Subcutaneous adipose tissue (tissue), 4 donors: ENCODE data around the gene CEP95. TPM values are rescaled to one million over a fixed set of nuclear protein-coding genes. Genes with fewer than 3 reads are reported as not detected.

Source experiments
- CTCF ChIP-seq: fragments of 450-650 bp; IDR thresholded peaks from one replicate; pipeline ENCODE4 v1.5.1; 2016; ENCODE audit warnings: low read depth, mild to moderate bottlenecking, control low read depth, antibody characterized with exemption, moderate library complexity
- total RNA-seq, 4 donors: library from RNA; depleted of rRNA; stranded (reverse); fragments of >200 nt; gene quantifications; one replicate each; pipeline ENCODE4 v1.1.0, GENCODE V29; 2016

CEP95 gene
- total RNA-seq, 4 donors from 2014 or later = 41.6 to 71.4 (median 53.4) TPM

GRCh38 chr17:64470625-64471024 lies 36.2 kb upstream of the CEP95 start:
- no peak for TF ChIP-seq CTCF

GRCh38 chr17:64471440-64471839 lies 35.3 kb upstream of the CEP95 start:
- TF ChIP-seq CTCF = no peak

GRCh38 chr17:64472564-64472963 lies 34.2 kb upstream of the CEP95 start:
- no peak for TF ChIP-seq CTCF

DNA sequence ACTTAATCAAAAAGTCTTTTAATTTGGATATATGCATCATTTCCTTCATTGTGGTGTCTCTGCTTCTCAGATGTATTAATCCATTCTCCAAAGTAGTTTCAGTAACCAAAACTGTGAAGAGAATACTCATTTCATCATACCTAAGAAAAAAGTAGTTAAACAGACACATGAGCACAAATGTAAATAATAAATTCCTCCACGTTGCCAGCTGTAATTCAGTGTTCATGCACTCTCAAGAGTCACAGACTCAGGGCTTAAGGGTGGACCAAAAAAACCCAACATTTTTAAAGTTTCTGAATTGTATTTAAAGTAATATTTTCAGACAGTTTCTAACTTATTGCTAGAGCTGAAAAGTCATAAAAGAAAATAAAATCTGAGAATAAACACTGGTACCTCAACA lies 28.9 kb upstream of the CEP95 start:
- no peak for TF ChIP-seq CTCF

GRCh38 chr17:64480951-64481350 lies 25.8 kb upstream of the CEP95 start:
- no peak for TF ChIP-seq CTCF

DNA sequence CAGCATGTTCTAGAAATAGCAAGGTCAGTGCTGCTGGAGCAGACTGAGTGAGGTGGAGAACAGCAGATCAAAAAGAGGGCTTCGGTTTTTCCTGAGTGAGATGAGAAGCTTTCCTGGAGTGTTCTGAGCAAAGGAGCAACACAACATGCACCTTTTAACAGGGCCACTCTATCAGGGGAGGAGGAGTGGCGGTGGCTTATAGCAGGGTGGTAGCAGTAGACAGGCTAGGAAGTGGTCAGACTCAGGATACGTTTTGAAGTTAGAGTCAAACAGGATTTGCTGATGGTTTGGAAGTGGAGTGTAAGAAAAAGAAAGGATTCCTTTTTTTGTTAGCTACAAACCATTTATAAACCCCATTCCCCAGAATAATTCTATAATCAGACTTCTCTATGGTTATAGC lies 22.4 kb upstream of the CEP95 start:
- TF ChIP-seq CTCF = no peak

- no peak for TF ChIP-seq CTCF
These were observed 18.5 kb upstream of the CEP95 start for GRCh38 chr17:64488301-64488700.
